GM21786 (cell line): ENCODE data around the gene GPR176.
A peak's percentile ranks its signal among the peaks of the same experiment; 100 is the strongest.

ENCODE experiments used
- ATAC-seq: cut with Tn5 transposase; IDR thresholded peaks from one replicate; pipeline ENCODE4 v1.9.1; 2021; ENCODE audit not compliant: unreplicated experiment

The GPR176 gene

GRCh38 chr15:39785841-39786240, 134.2 kb downstream of the GPR176 start:
- ATAC-seq = no peak

GRCh38 chr15:39785139-39785538, 134.9 kb downstream of the GPR176 start:
- ATAC-seq = no peak

GRCh38 chr15:39784638-39785037, 135.4 kb downstream of the GPR176 start:
- ATAC-seq = no peak

- ATAC-seq = no peak
These were observed 135.9 kb downstream of the GPR176 start for GRCh38 chr15:39784125-39784524.

GRCh38 chr15:39783244-39783820, 136.7 kb downstream of the GPR176 start:
- no peak for ATAC-seq

GRCh38 chr15:39782441-39783138, 137.5 kb downstream of the GPR176 start, which contains the start of gene FSIP1:
Gene FSIP1, minus strand, starts transcription at chr15:39782841. Its CDS starts 6,317 bp downstream, at chr15:39776524.
- ATAC-seq = peak; percentile 97

GRCh38 chr15:39781967-39782302, 138.1 kb downstream of the GPR176 start:
- ATAC-seq = no peak

- ATAC-seq = no peak
These were observed 138.7 kb downstream of the GPR176 start for GRCh38 chr15:39781147-39781966.

- no peak for ATAC-seq
These were observed 142.0 kb downstream of the GPR176 start for GRCh38 chr15:39778021-39778420.

GRCh38 chr15:39777496-39777895, 142.6 kb downstream of the GPR176 start:
- no peak for ATAC-seq

- no peak for ATAC-seq
These were observed 144.0 kb downstream of the GPR176 start for GRCh38 chr15:39776068-39776467.

GRCh38 chr15:39774688-39775267, 145.3 kb downstream of the GPR176 start:
- ATAC-seq = no peak

- ATAC-seq = no peak
These were observed 149.0 kb downstream of the GPR176 start for GRCh38 chr15:39770748-39771689.

- no peak for ATAC-seq
These were observed 152.1 kb downstream of the GPR176 start for GRCh38 chr15:39767921-39768320.

- ATAC-seq = no peak
These were observed 159.1 kb downstream of the GPR176 start for GRCh38 chr15:39761006-39761405.

GRCh38 chr15:39756806-39757522, 163.1 kb downstream of the GPR176 start:
- ATAC-seq = no peak

GRCh38 chr15:39752991-39753390, 167.1 kb downstream of the GPR176 start:
- no peak for ATAC-seq

- no peak for ATAC-seq
These were observed 167.8 kb downstream of the GPR176 start for GRCh38 chr15:39752246-39752645.
